GM12874 (cell line): ENCODE data around the gene CTSL.

Experiments used
- CTCF ChIP-seq: IDR thresholded peaks from 2 replicates; pipeline ENCODE4 v1.5.1; 2011; ENCODE audit warnings: low read depth, mild to moderate bottlenecking, control low read depth, low read length, moderate library complexity; ENCODE audit not compliant: insufficient read depth

Gene CTSL

GRCh38 chr9:87710443-87710842, 15.5 kb upstream of the CTSL start:
- TF ChIP-seq CTCF: no peak

- no peak for TF ChIP-seq CTCF
These were observed 13.8 kb upstream of the CTSL start for GRCh38 chr9:87711857-87712800.

- TF ChIP-seq CTCF: no peak
These were observed 13.1 kb upstream of the CTSL start for GRCh38 chr9:87712801-87713277.

GRCh38 chr9:87713278-87713987, 12.5 kb upstream of the CTSL start:
- TF ChIP-seq CTCF: no peak

GRCh38 chr9:87713988-87714330, 12.0 kb upstream of the CTSL start:
- TF ChIP-seq CTCF: no peak

GRCh38 chr9:87714819-87715218, 11.1 kb upstream of the CTSL start:
- TF ChIP-seq CTCF: no peak

GRCh38 chr9:87716141-87716540, 9.8 kb upstream of the CTSL start:
- TF ChIP-seq CTCF: no peak
